Measurements from ENCODE around the gene HMGN4. TPM values are rescaled to one million over a fixed set of nuclear protein-coding genes. Genes with fewer than 3 reads are reported as not detected.

HMGN4 gene
- total and polyA plus RNA-seq, 9 of the 15 experiments (the other 6 are each of a cell fraction or from before 2014, with no cell fraction given), result 35.4 to 134 (median 94.1) TPM

DNA sequence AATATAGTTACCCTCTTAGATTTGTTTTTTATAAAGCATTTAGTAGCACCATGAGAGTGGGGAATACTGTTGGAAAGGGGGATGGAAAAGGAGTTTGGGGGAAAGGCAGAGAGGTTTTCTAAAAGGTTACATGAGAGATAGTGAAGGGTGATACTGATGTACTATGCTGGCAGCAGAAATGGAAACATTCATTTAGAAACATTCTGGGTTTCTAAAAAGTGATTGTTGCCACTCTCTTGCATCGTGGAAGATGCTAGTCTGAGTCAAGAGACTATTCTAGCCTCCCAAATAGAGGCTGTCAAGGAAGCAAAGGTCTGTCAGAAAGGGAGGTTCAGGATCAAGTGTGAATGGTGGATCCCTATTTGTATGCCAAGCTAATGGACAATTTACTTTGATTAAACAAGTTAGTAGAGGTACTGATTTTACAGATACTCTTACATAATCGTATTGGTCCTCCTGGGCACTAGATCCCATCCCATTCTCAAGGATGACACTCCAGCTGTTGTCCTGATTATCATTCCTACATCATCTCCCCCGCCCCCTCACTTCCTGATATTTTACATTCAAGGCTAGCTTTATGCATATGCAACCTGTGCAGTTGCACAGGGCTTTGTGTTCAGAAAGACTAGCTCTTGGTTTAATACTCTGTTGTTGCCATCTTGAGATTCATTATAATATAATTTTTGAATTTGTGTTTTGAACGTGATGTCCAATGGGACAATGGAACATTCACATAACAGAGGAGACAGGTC is 43.2 kb downstream of the HMGN4 start:
- Histone ChIP-seq H2AFZ (ENCODE audit: low read depth, low read length) (no peak overlapping the region), H4K20me1 (replicated peaks; ENCODE audit: control insufficient read depth, insufficient read depth, low read length) (no peaks in the 10 kb centered on the region), H3K4me3 (no peak overlapping the region), H3K4me1 (replicated peaks in 1 of 2; ENCODE audit: control insufficient read depth in 2 of 2, insufficient read depth in 2 of 2, low read length in 2 of 2) (peaks cover 12 to 16% of the 10 kb centered on the region in 2 experiments; a peak in 4 of 5 replicates), H3K9me1 (ENCODE audit: control insufficient read depth, insufficient read depth, low read length) (no peaks in the 10 kb centered on the region), H3K9ac (ENCODE audit: insufficient read depth in 1 of 2, low read depth in 2 of 2, low read length in 2 of 2) (no peak overlapping the region), H3K27ac (ENCODE audit: extremely low read depth, low read depth, low read length) (no peak overlapping the region), H3K27me3 (ENCODE audit: control insufficient read depth in 2 of 2, insufficient read depth in 2 of 2, low read length in 2 of 2) (no peaks in the 10 kb centered on the region), H3K4me2 (ENCODE audit: insufficient read depth, low read length) (no peak overlapping the region), H3K9me3 (replicated peaks; ENCODE audit: control insufficient read depth, insufficient read depth, low read depth, low read length) (no peaks in the 10 kb centered on the region; the same call in 1 of the 2 replicates), H3K79me2 (ENCODE audit: control insufficient read depth, insufficient read depth, low read length) (no peaks in the 10 kb centered on the region), H3K36me3 (ENCODE audit: control insufficient read depth, insufficient read depth, low read length) (no peaks in the 10 kb centered on the region)
- POLR2A ChIA-PET, result interaction anchor here (0.7 to 1.8 kb wide), 3 partner anchors 14 to 566 kb away, joined by 3 to 4 read pairs (median 4); a partner anchor contains a TSS
- intact Hi-C loops (cut with micrococcal nuclease), result no loop called here
- FAIRE-seq (no peak), DNase-seq (ENCODE audit: extremely low read depth in 1 of 4, low spot score in 3 of 4) (no peak), ATAC-seq (no peak)
- no TSS peak for BruUV-seq (replicated peaks)
- CTCF ChIA-PET (ENCODE audit: low intra/inter-chr PET ratio), result no interaction called here
- WGBS (ENCODE audit: insufficient coverage, low coverage, missing lambda C conversion rate), result 21% methylated on average over 4 of the region's 4 CpGs
- peak; percentile 77 for TF ChIP-seq EGR1 (conservative IDR thresholded peaks at IDR 0.05)
- TF ChIP-seq, protein P1, sequence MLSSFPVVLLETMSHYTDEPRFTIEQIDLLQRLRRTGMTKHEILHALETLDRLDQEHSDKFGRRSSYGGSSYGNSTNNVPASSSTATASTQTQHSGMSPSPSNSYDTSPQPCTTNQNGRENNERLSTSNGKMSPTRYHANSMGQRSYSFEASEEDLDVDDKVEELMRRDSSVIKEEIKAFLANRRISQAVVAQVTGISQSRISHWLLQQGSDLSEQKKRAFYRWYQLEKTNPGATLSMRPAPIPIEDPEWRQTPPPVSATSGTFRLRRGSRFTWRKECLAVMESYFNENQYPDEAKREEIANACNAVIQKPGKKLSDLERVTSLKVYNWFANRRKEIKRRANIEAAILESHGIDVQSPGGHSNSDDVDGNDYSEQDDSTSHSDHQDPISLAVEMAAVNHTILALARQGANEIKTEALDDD (IDR thresholded peaks at IDR 0.05), result no peak
- TF ChIP-seq, protein P2, sequence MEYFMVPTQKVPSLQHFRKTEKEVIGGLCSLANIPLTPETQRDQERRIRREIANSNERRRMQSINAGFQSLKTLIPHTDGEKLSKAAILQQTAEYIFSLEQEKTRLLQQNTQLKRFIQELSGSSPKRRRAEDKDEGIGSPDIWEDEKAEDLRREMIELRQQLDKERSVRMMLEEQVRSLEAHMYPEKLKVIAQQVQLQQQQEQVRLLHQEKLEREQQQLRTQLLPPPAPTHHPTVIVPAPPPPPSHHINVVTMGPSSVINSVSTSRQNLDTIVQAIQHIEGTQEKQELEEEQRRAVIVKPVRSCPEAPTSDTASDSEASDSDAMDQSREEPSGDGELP (CRISPR knock-in tag; IDR thresholded peaks at IDR 0.05; ENCODE audit: borderline replicate concordance), result no peak
- TF ChIP-seq ZNF212 (CRISPR knock-in tag; IDR thresholded peaks at IDR 0.05), result no peak
- no peak for TF ChIP-seq TBL1XR1 (IDR thresholded peaks at IDR 0.05; ENCODE audit: low read length in 2 of 2)
- TF ChIP-seq, protein P3, sequence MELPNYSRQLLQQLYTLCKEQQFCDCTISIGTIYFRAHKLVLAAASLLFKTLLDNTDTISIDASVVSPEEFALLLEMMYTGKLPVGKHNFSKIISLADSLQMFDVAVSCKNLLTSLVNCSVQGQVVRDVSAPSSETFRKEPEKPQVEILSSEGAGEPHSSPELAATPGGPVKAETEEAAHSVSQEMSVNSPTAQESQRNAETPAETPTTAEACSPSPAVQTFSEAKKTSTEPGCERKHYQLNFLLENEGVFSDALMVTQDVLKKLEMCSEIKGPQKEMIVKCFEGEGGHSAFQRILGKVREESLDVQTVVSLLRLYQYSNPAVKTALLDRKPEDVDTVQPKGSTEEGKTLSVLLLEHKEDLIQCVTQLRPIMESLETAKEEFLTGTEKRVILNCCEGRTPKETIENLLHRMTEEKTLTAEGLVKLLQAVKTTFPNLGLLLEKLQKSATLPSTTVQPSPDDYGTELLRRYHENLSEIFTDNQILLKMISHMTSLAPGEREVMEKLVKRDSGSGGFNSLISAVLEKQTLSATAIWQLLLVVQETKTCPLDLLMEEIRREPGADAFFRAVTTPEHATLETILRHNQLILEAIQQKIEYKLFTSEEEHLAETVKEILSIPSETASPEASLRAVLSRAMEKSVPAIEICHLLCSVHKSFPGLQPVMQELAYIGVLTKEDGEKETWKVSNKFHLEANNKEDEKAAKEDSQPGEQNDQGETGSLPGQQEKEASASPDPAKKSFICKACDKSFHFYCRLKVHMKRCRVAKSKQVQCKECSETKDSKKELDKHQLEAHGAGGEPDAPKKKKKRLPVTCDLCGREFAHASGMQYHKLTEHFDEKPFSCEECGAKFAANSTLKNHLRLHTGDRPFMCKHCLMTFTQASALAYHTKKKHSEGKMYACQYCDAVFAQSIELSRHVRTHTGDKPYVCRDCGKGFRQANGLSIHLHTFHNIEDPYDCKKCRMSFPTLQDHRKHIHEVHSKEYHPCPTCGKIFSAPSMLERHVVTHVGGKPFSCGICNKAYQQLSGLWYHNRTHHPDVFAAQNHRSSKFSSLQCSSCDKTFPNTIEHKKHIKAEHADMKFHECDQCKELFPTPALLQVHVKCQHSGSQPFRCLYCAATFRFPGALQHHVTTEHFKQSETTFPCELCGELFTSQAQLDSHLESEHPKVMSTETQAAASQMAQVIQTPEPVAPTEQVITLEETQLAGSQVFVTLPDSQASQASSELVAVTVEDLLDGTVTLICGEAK (IDR thresholded peaks at IDR 0.05), result peak; percentile 72
- TF ChIP-seq, protein P3 (CRISPR knock-in tag; IDR thresholded peaks at IDR 0.05), result no peak
- 0 out of 4 replicates have a peak, but pooled peaks of 1 of the 2 experiments have one; percentile 18 for TF ChIP-seq RCOR1 (IDR thresholded peaks at IDR 0.05; ENCODE audit: borderline replicate concordance in 1 of 2, low read depth in 2 of 2, low read length in 2 of 2)
- TF ChIP-seq SAFB2 (IDR thresholded peaks at IDR 0.05; ENCODE audit: borderline replicate concordance, low read depth, low read length, severe bottlenecking), result no peak
- no peak for TF ChIP-seq EHMT2 (IDR thresholded peaks at IDR 0.05)
- TF ChIP-seq CTBP1 (IDR thresholded peaks at IDR 0.05; ENCODE audit: borderline replicate concordance), result 0 out of 2 replicates have a peak, but pooled peaks have one; percentile 20
- in situ Hi-C loops (cut with MboI), result no loop called here

All from K562 (cell line).